LNCaP clone FGC (cell line): ENCODE data around the gene MAPK11.

Experiments used
- DNase-seq: peaks from one replicate; pipeline ENCODE4 v3.0.0-alpha.2; 2011; ENCODE audit warnings: low read depth
- H3K4me3 ChIP-seq: 2 replicates; pipeline ENCODE4 v1.5.1; 2011; ENCODE audit warnings: mild to moderate bottlenecking, low read depth, low read length, control low read depth
- TF ChIP-seq, protein P1 (sequence below): IDR thresholded peaks from 2 replicates; pipeline ENCODE4 v1.5.1; 2012; ENCODE audit warnings: mild to moderate bottlenecking; ENCODE audit not compliant: control insufficient read depth, insufficient read depth; ENCODE audit errors: extremely low read depth

The MAPK11 gene

DNA sequence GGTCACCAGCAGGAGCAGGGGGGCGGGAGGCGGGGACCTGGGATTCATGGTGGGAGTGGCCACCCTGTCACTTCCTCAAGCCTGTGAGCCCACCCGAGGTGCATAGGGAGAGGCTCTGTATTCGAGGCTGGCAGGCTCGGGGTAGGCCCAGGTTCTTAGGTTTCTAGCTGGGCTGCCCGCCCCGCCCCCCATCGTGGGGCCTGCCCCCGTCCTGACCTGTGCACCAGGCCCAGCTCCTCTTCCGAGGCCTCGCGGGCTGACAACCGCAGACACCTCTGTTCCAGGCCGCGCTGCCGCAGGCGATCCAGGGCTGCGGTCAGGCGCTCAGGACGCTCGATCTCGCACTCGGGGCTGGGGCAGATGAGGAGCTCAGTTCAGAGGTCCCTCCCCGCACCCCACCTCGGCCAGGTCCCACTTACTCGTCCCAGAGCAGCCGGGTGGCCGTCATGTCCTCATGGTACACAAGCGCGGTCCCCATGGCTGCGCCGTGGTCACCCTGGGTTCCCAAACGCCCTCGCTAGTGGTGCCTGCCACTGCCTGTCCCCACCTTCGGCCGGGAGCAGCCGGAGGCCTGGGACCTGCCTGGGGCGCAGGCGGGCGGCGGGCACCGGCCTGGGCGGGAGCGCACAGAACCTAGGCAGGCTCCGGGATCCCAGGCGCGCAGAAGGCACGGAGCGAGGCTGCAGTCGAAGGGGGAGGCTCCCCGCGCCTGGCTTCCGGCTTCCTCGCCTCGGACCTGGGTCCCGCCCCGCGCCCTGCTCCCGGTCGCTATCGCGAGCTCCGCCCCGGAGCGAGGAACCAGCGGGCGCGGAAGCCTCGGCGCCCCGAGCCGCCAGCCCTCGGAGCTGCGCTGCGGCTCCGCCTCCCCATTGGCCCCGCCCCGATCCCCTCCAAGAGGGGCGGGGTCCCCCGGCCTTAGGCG lies 19.4 kb downstream of the MAPK11 start, which contains the start of gene HDAC10:
Gene HDAC10 (minus strand): TSS at position 711 of the 922 bp plus-strand sequence. CDS start 233 bp downstream, at position 478.
- TF ChIP-seq, protein P1, sequence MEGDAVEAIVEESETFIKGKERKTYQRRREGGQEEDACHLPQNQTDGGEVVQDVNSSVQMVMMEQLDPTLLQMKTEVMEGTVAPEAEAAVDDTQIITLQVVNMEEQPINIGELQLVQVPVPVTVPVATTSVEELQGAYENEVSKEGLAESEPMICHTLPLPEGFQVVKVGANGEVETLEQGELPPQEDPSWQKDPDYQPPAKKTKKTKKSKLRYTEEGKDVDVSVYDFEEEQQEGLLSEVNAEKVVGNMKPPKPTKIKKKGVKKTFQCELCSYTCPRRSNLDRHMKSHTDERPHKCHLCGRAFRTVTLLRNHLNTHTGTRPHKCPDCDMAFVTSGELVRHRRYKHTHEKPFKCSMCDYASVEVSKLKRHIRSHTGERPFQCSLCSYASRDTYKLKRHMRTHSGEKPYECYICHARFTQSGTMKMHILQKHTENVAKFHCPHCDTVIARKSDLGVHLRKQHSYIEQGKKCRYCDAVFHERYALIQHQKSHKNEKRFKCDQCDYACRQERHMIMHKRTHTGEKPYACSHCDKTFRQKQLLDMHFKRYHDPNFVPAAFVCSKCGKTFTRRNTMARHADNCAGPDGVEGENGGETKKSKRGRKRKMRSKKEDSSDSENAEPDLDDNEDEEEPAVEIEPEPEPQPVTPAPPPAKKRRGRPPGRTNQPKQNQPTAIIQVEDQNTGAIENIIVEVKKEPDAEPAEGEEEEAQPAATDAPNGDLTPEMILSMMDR = no peak
- peak within 1 kb of the TSS; percentile 79 for H3K4me3 ChIP-seq
- DNase-seq = no peak

DNA sequence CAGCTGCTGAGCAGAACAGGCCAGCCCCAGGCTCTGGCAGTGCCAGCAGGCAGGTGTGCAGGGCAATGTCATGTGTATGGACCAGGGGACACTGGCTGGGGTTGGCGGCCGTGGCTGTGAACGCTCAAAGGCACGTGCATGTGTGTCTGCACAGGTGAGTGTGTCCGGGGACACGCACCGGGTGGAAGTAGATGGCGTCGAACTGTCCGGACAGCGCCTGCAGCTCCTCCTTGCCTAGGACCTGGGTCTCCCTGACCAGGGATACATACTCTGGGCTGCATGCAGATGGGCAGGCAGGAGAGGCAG lies 20.0 kb downstream of the MAPK11 start:
- DNase-seq = no peak
- TF ChIP-seq, protein P1 = no peak
- peak overlapping the region; percentile 79 for H3K4me3 ChIP-seq

DNA sequence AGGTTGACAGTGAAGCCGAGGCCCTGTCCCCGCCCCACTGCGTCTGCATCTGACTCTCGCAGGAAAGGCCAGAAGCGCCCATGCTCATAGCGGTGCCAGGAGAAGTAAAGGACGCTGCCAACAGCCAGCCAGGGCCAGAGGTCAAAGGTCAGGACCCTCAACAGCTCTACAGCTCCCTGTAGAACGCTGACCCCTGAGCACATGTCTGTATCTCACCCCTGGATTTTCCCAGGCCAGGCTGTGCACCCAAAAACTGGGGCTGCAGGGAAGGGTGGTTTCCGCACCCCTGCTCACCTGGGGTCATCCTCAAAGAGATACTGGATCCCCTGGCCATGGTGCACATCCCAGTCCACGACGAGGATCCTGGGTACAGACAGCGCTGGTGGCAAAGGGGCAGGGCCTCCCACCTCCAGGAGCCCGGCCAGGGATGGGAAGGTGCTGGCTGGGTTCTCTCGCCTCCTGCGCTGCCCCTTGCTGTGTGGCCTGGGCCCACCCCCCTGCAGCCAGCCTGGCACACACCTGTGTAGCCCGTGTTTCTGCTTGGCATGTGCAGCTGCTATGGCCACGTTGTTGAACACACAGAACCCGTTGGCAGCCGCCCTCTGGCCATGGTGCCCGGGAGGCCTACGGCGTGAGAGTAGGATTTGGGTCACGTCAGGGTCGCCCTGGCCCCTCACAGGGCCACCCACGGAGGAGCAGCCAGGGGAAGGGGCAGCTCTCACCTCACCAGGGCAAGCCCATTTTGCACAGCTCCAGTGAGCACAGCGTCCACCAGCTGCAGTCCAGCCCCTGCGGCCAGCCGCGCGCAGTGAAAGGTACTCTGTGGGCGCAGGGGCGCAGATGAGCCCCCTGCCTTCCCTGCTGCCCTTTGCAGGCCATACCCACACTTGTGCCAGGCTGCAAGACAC lies 20.6 kb downstream of the MAPK11 start:
- peak overlapping the region; percentile 79 for H3K4me3 ChIP-seq
- DNase-seq = no peak
- TF ChIP-seq, protein P1 = no peak

DNA sequence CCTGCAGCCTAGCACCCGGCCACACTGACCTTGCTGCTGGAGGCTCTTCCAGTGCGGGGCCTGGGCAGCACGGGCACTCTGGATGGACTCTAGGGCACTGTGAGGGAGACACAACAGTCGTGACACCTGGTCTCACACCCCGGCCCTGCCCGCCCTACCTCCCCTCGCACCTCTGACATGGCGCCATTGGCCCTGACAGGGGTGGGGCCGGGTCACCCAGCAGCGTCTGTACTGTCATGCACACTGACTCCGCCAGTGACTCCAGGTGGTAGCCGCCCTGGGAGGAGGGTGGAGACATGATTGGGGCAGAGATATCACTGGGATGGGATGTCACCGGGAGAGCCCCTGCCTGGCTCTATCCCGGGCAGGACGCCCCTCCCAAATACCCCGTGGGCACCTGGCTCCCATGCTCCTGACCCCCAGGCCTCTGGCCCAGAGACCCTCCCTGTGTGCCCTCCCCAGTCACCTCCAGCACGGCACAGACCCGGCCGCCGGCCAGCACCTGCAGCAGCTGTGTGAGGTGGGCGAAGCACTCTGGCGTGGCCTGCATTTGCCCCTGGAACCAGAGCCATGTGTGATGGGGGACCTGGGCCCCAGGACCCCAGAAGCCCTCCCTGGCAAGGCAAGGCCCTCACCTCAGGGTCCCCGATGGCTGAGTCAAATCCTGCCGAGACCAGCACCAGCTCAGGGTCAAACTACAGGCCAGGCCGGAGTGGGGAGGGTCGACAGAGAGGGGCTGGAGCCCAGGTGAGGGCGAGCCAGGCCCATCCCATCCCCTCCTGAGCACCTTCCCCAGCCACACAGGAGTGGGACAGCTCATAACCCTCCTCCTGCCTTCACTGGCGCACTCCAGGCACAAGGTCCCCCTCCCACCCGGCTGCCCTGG lies 21.7 kb downstream of the MAPK11 start:
- DNase-seq = no peak
- TF ChIP-seq, protein P1 = no peak
- peak overlapping the region; percentile 18; the same call in 1 of the 2 replicates for H3K4me3 ChIP-seq

DNA sequence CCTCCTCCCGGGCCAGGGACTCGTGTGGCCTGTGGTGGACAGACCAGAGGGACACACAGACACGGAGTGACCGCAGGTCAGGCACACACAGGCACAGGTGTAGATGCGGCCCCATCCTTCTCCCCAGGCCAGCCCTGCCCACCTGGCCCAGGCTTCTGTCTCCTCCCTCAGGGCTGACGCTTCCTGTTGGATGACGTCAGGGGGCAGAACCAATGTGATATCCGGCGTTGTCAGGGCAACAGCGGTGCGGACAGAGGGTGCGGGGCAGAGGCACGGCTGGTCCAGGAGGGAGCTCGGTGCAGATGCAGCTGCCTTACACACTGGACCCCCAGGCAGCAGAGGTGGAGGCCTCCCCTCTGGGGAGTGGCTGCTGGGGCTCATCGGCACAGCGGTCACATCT lies 22.4 kb downstream of the MAPK11 start:
- H3K4me3 ChIP-seq = peak overlapping the region; percentile 18; the same call in 1 of the 2 replicates
- peak; percentile 66 for DNase-seq
- TF ChIP-seq, protein P1 = no peak
